Upper lobe of left lung (tissue), 4 donors: Measurements from ENCODE around the gene HELZ2.

Source experiments
- POLR2A ChIP-seq, 4 donors: fragments of 450-650 bp; IDR thresholded peaks; one replicate each; pipeline ENCODE4 v1.5.1; 2016 to 2017; ENCODE audit warnings: antibody characterized with exemption in 4 of 4, mild to moderate bottlenecking in 2 of 4
- TF ChIP-seq, protein P1 (sequence below), 6 experiments: fragments of 450-650 bp in 4 of 6; fragments of 200-600 bp in 2 of 6; sonication (generic) in 2 of 6; IDR thresholded peaks; one replicate each; pipeline ENCODE4 v1.5.1; 2016 to 2019; ENCODE audit warnings: antibody characterized with exemption in 6 of 6

DNA sequence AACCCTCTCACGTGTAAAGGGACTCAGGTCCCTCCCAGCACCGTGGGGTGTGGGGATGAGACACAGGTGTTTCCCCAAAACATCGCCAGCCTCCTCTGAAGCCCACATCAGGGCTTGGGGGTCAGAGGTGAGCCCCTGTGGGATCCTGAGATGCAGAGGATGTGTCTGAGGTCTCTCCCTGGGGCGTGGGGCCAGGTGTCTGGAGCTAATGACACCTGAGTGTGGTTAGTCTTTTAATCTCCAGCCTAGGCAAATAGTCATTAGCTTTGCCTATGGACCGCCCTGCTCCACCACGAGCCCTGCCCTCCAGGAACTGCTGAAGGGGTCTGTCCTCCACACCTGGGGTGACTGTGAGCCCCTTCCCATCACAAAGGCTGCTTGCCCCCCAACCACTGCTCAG lies 28.2 kb downstream of the HELZ2 start:
- no peak for TF ChIP-seq POLR2A (IDR thresholded peaks at IDR 0.05)
- TF ChIP-seq, protein P1, sequence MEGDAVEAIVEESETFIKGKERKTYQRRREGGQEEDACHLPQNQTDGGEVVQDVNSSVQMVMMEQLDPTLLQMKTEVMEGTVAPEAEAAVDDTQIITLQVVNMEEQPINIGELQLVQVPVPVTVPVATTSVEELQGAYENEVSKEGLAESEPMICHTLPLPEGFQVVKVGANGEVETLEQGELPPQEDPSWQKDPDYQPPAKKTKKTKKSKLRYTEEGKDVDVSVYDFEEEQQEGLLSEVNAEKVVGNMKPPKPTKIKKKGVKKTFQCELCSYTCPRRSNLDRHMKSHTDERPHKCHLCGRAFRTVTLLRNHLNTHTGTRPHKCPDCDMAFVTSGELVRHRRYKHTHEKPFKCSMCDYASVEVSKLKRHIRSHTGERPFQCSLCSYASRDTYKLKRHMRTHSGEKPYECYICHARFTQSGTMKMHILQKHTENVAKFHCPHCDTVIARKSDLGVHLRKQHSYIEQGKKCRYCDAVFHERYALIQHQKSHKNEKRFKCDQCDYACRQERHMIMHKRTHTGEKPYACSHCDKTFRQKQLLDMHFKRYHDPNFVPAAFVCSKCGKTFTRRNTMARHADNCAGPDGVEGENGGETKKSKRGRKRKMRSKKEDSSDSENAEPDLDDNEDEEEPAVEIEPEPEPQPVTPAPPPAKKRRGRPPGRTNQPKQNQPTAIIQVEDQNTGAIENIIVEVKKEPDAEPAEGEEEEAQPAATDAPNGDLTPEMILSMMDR (IDR thresholded peaks at IDR 0.05) = no peak
